ENCODE data around the gene MSI2. TPM values are rescaled to one million over a fixed set of nuclear protein-coding genes. Genes with fewer than 3 reads are reported as not detected.

Gene MSI2
- total RNA-seq, 1 experiment from 2014 or later, result 75.0 TPM

- in situ Hi-C loops (cut with HindIII; ENCODE audit: low sequenced_read_pairs), result no loop called here
- peak; percentile 28 for DNase-seq (ENCODE audit: low spot score)
These were observed 13.1 kb upstream of the MSI2 start for GRCh38 chr17:57243171-57243622.

GRCh38 chr17:57245786-57246185 lies 10.5 kb upstream of the MSI2 start:
- in situ Hi-C loops (cut with HindIII; ENCODE audit: low sequenced_read_pairs), result no loop called here
- DNase-seq (ENCODE audit: low spot score), result no peak

- DNase-seq (ENCODE audit: low spot score), result no peak
- in situ Hi-C loops (cut with HindIII; ENCODE audit: low sequenced_read_pairs), result no loop called here
These were observed 10.1 kb upstream of the MSI2 start for GRCh38 chr17:57246257-57246656.

DNA sequence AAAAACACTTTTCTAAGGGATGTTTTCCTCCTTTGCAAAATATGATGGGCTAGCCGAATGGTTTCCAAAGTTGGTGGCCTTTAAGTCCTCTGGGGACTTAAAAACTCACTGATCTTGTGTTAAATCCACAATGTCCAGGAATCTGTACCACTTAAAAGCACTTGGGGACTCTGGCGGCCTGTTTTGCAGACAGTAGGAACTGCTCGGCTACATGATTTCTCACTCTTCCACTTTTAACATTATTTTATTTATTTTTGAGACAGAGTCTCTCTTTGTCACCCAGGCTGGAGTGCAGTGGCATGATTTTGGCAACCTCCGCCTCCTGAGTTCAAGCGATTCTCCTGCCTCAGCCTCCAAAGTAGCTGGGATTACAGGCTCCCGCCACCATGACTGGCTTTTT lies 9.1 kb upstream of the MSI2 start:
- no peak for DNase-seq (ENCODE audit: low spot score)
- in situ Hi-C loops (cut with HindIII; ENCODE audit: low sequenced_read_pairs), result no loop called here

GRCh38 chr17:57247913-57248312 lies 8.4 kb upstream of the MSI2 start:
- no peak for DNase-seq (ENCODE audit: low spot score)
- in situ Hi-C loops (cut with HindIII; ENCODE audit: low sequenced_read_pairs), result no loop called here

GRCh38 chr17:57249520-57249919 lies 6.8 kb upstream of the MSI2 start:
- in situ Hi-C loops (cut with HindIII; ENCODE audit: low sequenced_read_pairs), result no loop called here
- no peak for DNase-seq (ENCODE audit: low spot score)

- in situ Hi-C loops (cut with HindIII; ENCODE audit: low sequenced_read_pairs), result no loop called here
- DNase-seq (ENCODE audit: low spot score), result no peak
These were observed 5.0 kb upstream of the MSI2 start for GRCh38 chr17:57251211-57251787.

GRCh38 chr17:57253362-57254065 lies 2.8 kb upstream of the MSI2 start:
- in situ Hi-C loops (cut with HindIII; ENCODE audit: low sequenced_read_pairs), result no loop called here
- no peak for DNase-seq (ENCODE audit: low spot score)

GRCh38 chr17:57255182-57255775 lies 1.0 kb upstream of the MSI2 start:
- in situ Hi-C loops (cut with HindIII; ENCODE audit: low sequenced_read_pairs), result no loop called here
- no peak for DNase-seq (ENCODE audit: low spot score)

GRCh38 chr17:57256708-57257112 lies 387 bp downstream of the MSI2 start:
- DNase-seq (ENCODE audit: low spot score), result no peak
- in situ Hi-C loops (cut with HindIII; ENCODE audit: low sequenced_read_pairs), result no loop called here

DNA sequence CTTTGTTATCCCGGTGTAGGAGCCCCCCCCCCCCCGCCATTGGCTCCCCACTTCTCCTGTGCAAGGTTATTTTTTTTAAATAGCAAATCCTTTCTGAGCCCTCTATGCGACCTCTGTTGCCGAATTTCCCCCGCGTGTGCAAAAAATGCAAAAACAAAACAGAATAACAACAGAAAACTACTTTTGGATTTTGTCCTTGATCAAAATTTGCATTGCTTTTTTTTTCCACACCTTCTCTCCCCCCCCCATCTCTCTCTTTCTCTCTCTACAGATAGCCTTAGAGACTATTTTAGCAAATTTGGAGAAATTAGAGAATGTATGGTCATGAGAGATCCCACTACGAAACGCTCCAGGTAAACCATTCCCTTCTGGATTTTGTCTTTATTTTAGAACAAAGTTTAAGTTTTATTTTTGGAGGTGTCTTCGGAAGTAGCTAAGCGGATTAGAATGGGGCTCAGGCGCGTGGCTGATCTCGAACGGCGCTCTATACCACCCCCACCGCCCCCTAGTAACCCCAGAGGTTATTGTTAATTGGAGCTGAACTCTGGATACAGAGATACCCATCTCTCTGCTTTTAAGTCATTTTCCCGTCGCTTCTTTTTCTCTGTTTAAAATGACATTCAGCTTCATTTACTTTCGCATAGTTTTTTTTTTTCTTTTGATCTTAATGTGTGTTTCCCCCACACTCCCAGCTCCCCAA lies 1.0 kb downstream of the MSI2 start:
- DNase-seq (ENCODE audit: low spot score), result no peak
- in situ Hi-C loops (cut with HindIII; ENCODE audit: low sequenced_read_pairs), result no loop called here

- in situ Hi-C loops (cut with HindIII; ENCODE audit: low sequenced_read_pairs), result no loop called here
- DNase-seq (ENCODE audit: low spot score), result no peak
These were observed 1.9 kb downstream of the MSI2 start for GRCh38 chr17:57257895-57258851.

GRCh38 chr17:57259306-57259705 lies 3.0 kb downstream of the MSI2 start:
- in situ Hi-C loops (cut with HindIII; ENCODE audit: low sequenced_read_pairs), result no loop called here

GRCh38 chr17:57259817-57260216 lies 3.5 kb downstream of the MSI2 start:
- no peak for DNase-seq (ENCODE audit: low spot score)
- in situ Hi-C loops (cut with HindIII; ENCODE audit: low sequenced_read_pairs), result no loop called here

More at GRCh38 chr17:57259306-57259705, 3.0 kb downstream of the MSI2 start:
- DNase-seq (ENCODE audit: low spot score), result no peak

- DNase-seq (ENCODE audit: low spot score), result no peak
- in situ Hi-C loops (cut with HindIII; ENCODE audit: low sequenced_read_pairs), result no loop called here
These were observed 4.2 kb downstream of the MSI2 start for GRCh38 chr17:57260325-57261083.

DNA sequence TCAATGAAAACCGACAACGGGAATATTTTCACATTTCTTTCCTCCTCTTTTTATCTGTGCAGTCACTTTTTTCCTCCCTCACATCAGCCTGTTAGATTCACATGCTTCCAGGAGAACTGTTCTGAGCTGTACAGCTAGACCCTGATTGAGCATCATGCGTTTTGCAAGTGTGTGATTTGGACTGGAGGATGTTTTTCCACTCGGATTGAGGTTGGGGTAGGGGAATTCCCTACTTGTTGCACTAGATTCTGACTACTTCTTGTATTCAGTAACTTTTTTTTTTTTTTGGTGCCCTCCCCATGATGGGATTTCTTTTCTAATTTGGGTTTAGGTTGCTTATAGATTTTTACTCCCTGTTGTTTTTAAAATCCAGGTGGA lies 4.8 kb downstream of the MSI2 start:
- in situ Hi-C loops (cut with HindIII; ENCODE audit: low sequenced_read_pairs), result no loop called here

GRCh38 chr17:57262557-57262956 lies 6.2 kb downstream of the MSI2 start:
- in situ Hi-C loops (cut with HindIII; ENCODE audit: low sequenced_read_pairs), result no loop called here
- DNase-seq (ENCODE audit: low spot score), result no peak

More for the DNA sequence above, 4.8 kb downstream of the MSI2 start:
- no peak for DNase-seq (ENCODE audit: low spot score)

DNA sequence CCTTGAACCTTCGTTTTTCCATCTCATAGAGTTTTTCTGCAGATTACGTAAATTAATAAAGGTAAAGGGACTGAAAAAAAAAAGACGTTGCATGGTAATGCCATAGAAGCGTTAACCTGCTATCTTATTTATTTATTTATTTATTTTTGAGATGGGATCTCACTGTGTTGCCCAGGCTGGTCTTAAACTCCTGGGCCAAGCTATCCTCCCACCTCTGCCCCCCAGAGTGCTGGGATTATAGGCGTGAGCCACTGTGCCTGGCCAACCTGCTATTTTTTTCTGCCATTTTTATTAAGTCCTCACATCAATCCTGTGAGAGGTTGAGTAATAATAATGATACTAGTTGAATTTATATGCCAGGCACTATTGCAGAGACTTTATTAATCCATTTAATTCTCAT lies 7.9 kb downstream of the MSI2 start:
- no peak for DNase-seq (ENCODE audit: low spot score)

More for the DNA sequence above, 7.9 kb downstream of the MSI2 start:
- in situ Hi-C loops (cut with HindIII; ENCODE audit: low sequenced_read_pairs), result no loop called here
